ENCODE data around the gene TNFSF8.
A peak's percentile ranks its signal among the peaks of the same experiment; 100 is the strongest.

Gene TNFSF8

GRCh38 chr9:114938687-114939575, 8.5 kb upstream of the TNFSF8 start:
- no peak overlapping the region for H3K4me3 ChIP-seq (ENCODE audit: control insufficient read depth, low read depth, low read length)
- TF ChIP-seq CTCF (conservative IDR thresholded peaks at IDR 0.05; ENCODE audit: control insufficient read depth, insufficient read depth, low read depth, low read length), result no peak
- DNase-seq (ENCODE audit: low read depth), result peak; percentile 81

GRCh38 chr9:114937516-114937915, 7.1 kb upstream of the TNFSF8 start:
- DNase-seq (ENCODE audit: low read depth), result no peak
- TF ChIP-seq CTCF (conservative IDR thresholded peaks at IDR 0.05; ENCODE audit: control insufficient read depth, insufficient read depth, low read depth, low read length), result no peak
- H3K4me3 ChIP-seq (ENCODE audit: control insufficient read depth, low read depth, low read length), result no peak overlapping the region

- peak; percentile 15 for DNase-seq (ENCODE audit: low read depth)
- no peak overlapping the region for H3K4me3 ChIP-seq (ENCODE audit: control insufficient read depth, low read depth, low read length)
- no peak for TF ChIP-seq CTCF (conservative IDR thresholded peaks at IDR 0.05; ENCODE audit: control insufficient read depth, insufficient read depth, low read depth, low read length)
Observed at GRCh38 chr9:114936581-114936980, 6.2 kb upstream of the TNFSF8 start.

GRCh38 chr9:114935119-114935518, 4.7 kb upstream of the TNFSF8 start:
- DNase-seq (ENCODE audit: low read depth), result no peak

GRCh38 chr9:114932502-114932901, 2.1 kb upstream of the TNFSF8 start:
- H3K4me3 ChIP-seq (ENCODE audit: control insufficient read depth, low read depth, low read length), result no peak overlapping the region
- DNase-seq (ENCODE audit: low read depth), result no peak
- no peak for TF ChIP-seq CTCF (conservative IDR thresholded peaks at IDR 0.05; ENCODE audit: control insufficient read depth, insufficient read depth, low read depth, low read length)

More at GRCh38 chr9:114935119-114935518, 4.7 kb upstream of the TNFSF8 start:
- no peak for TF ChIP-seq CTCF (conservative IDR thresholded peaks at IDR 0.05; ENCODE audit: control insufficient read depth, insufficient read depth, low read depth, low read length)
- H3K4me3 ChIP-seq (ENCODE audit: control insufficient read depth, low read depth, low read length), result no peak overlapping the region

- H3K4me3 ChIP-seq (ENCODE audit: control insufficient read depth, low read depth, low read length), result no peak overlapping the region
- no peak for TF ChIP-seq CTCF (conservative IDR thresholded peaks at IDR 0.05; ENCODE audit: control insufficient read depth, insufficient read depth, low read depth, low read length)
- no peak for DNase-seq (ENCODE audit: low read depth)
Observed at GRCh38 chr9:114931407-114931806, 1.0 kb upstream of the TNFSF8 start.

Measured in fibroblast of mammary gland (primary cell).